ENCODE data around the gene PRPF6. TPM values are rescaled to one million over a fixed set of nuclear protein-coding genes. Genes with fewer than 3 reads are reported as not detected.

Gene PRPF6
- total RNA-seq, 2 experiments from 2014 or later: 45.1 to 73.7 TPM

- H3K4me1 ChIP-seq (ENCODE audit: insufficient read depth, low read length, poor library complexity, severe bottlenecking): peaks cover 14% of the 10 kb centered on the region
- CTCF ChIA-PET (ENCODE audit: unreplicated experiment): interaction anchor here (1.1 kb wide), 1 partner anchor 1093 kb away, joined by 3 read pairs; no protein-coding TSS in a partner anchor
- H3K4me3 ChIP-seq (ENCODE audit: low read depth, low read length, poor library complexity, severe bottlenecking): no peak overlapping the region
- H2AFZ ChIP-seq (ENCODE audit: low read length): no peak overlapping the region
- no TSS peak for BruUV-seq (replicated peaks)
- no peak for DNase-seq (ENCODE audit: low spot score)
- H3K4me2 ChIP-seq (ENCODE audit: low read length): 0 out of 2 replicates have a peak overlapping the region, but pooled peaks have one; percentile 48
- H3K36me3 ChIP-seq (ENCODE audit: insufficient read depth, low read length): peaks cover 65% of the 10 kb centered on the region
- no peaks in the 10 kb centered on the region for H3K9me3 ChIP-seq (ENCODE audit: low read length)
- H3K79me2 ChIP-seq (ENCODE audit: insufficient read depth, low read depth, low read length): no peaks in the 10 kb centered on the region
- TF ChIP-seq CTCF (conservative IDR thresholded peaks at IDR 0.05; ENCODE audit: low read length) (no peak), EZH2phosphoT487 (IDR thresholded peaks at IDR 0.05; ENCODE audit: borderline replicate concordance, low read depth, low read length) (no peak)
- no peaks in the 10 kb centered on the region for H4K20me1 ChIP-seq (ENCODE audit: insufficient read depth, low read length)
- POLR2A ChIA-PET: no interaction called here
- H3K9me2 ChIP-seq (ENCODE audit: insufficient read depth, low read length): no peaks in the 10 kb centered on the region
- no peak overlapping the region for H3K27ac ChIP-seq (ENCODE audit: low read depth, low read length, poor library complexity, severe bottlenecking)
- intact Hi-C loops (cut with micrococcal nuclease; ENCODE audit: unreplicated experiment): no loop called here
Observed at GRCh38 chr20:63940472-63941266, 40.3 kb upstream of the PRPF6 start.

DNA sequence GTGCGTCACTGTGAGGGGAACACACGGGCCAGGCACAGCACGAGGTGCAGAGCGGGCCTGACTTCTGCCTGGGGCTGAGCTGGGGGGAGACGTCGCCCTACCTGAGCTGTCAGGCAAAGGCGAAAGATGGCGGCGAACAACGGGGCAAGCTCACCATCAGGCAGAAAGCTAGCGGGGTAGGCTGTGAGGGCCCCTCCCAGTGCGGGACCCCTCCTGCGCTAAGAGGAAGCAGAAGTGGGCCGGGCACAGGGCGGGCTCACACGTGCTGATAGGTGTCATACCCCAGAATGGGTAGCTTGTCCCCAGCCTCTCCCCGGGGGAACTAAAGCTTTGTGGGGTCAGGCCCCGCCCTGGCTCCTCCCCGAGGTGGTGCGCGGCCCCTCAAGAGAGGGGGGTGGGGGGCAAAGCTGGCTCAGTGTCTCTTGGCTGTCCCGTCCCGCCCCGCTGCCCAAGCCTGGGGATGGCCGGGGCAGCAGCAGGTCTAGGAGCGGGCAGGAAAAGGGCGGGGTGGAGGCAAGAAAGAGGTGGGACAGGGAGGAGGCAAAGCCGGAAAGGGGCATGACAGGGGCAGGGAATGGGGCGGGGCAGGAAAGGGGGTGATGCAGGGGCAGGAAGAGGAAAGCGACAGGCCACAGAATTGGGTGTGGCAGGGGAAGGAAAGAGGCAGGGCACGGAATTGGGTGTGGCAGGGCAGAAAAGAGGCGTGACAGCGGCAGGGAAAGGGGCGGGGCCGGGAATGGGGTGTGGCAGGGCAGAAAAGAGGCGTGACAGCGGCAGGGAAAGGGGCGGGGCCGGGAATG, 39.5 kb upstream of the PRPF6 start:
- no peaks in the 10 kb centered on the region for H4K20me1 ChIP-seq (ENCODE audit: insufficient read depth, low read length)
- no TSS peak for BruUV-seq (replicated peaks)
- POLR2A ChIA-PET: no interaction called here
- no peaks in the 10 kb centered on the region for H3K79me2 ChIP-seq (ENCODE audit: insufficient read depth, low read depth, low read length)
- no peaks in the 10 kb centered on the region for H3K9me3 ChIP-seq (ENCODE audit: low read length)
- no peaks in the 10 kb centered on the region for H3K9me2 ChIP-seq (ENCODE audit: insufficient read depth, low read length)
- TF ChIP-seq CTCF (conservative IDR thresholded peaks at IDR 0.05; ENCODE audit: low read length) (no peak), EZH2phosphoT487 (IDR thresholded peaks at IDR 0.05; ENCODE audit: borderline replicate concordance, low read depth, low read length) (no peak)
- peaks cover 65% of the 10 kb centered on the region for H3K36me3 ChIP-seq (ENCODE audit: insufficient read depth, low read length)
- intact Hi-C loops (cut with micrococcal nuclease; ENCODE audit: unreplicated experiment): no loop called here
- peak overlapping the region; percentile 32 for H3K4me3 ChIP-seq (ENCODE audit: low read depth, low read length, poor library complexity, severe bottlenecking)
- H2AFZ ChIP-seq (ENCODE audit: low read length): no peak overlapping the region
- CTCF ChIA-PET (ENCODE audit: unreplicated experiment): interaction anchor here (1.1 kb wide), 1 partner anchor 1094 kb away, joined by 3 read pairs; no protein-coding TSS in a partner anchor
- H3K4me2 ChIP-seq (ENCODE audit: low read length): peak overlapping the region; percentile 48; the same call in 1 of the 2 replicates
- H3K27ac ChIP-seq (ENCODE audit: low read depth, low read length, poor library complexity, severe bottlenecking): no peak overlapping the region
- DNase-seq (ENCODE audit: low spot score): peak; percentile 87
- peaks cover 14% of the 10 kb centered on the region for H3K4me1 ChIP-seq (ENCODE audit: insufficient read depth, low read length, poor library complexity, severe bottlenecking)
